ENCODE data around the gene UTP14C. TPM values are rescaled to one million over a fixed set of nuclear protein-coding genes. Genes with fewer than 3 reads are reported as not detected.
"Not testable (repeated sequence)": the region's sequence is repeated elsewhere in the genome, so short reads cannot be mapped to it uniquely, and the experiment has no call there.

The UTP14C gene
- total RNA-seq, 1 donor from 2014 or later: 25.9 TPM

DNA sequence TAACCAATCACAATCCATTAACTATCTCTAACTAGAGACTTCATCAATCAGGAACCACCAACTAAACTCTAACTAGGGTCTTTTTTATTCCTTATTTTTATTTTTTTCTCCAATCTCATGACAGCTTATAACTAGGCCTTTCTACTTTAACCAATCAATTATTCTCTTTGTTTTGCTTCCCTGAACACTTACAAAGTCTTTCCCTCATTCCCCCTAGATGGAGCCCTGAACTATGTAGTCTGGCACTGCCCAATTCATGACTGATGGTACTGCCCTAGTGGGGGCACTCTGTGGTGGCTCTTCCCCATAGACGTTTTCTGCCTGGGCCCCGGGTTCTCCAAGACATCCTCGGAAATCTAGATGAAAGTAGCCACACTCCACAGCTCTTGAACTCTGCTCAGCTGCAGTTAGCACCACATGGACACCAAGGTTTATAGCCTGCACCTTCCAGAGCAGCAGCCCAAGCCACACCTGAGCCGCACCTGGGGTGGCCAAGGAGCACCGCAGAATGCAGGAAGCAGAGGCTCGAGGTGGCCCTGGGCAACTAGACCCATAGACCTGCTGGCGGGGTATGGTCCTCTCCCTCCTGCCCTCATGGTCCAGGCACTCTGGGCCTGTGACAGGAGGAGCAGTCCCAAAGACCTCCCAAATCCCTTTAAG lies 19.9 kb upstream of the UTP14C start:
- DNase-seq: no peak

DNA sequence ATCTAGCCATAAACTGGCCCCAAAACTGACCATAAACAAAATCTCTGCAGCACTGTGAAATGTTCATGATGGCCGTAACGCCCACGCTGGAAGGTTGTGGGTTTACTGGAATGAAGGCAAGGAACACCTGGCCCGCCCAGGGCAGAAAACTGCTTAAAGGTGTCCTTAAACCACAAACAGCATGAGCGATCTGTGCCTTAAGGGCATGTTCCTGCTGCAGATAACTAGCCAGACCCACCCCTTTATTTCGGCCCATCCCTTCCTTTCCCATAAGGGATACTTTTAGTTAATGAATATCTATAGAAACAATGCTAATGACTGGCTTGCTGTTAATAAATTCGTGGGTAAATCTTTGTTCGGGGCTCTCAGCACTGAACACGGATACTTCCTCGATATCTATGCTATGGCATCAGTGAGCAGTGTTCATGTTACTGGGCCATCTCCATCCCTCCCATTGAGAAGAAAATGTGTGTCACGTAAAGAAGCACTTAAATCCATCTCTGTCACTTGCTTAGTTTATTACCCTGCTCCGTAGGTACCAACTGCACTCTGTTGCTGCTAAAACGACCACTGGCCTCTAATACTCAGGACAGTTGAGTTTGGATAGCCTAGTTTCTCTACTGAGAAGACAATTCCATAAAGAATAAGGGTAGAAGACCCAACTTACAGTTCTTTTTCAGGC lies 18.5 kb upstream of the UTP14C start:
- DNase-seq: no peak

DNA sequence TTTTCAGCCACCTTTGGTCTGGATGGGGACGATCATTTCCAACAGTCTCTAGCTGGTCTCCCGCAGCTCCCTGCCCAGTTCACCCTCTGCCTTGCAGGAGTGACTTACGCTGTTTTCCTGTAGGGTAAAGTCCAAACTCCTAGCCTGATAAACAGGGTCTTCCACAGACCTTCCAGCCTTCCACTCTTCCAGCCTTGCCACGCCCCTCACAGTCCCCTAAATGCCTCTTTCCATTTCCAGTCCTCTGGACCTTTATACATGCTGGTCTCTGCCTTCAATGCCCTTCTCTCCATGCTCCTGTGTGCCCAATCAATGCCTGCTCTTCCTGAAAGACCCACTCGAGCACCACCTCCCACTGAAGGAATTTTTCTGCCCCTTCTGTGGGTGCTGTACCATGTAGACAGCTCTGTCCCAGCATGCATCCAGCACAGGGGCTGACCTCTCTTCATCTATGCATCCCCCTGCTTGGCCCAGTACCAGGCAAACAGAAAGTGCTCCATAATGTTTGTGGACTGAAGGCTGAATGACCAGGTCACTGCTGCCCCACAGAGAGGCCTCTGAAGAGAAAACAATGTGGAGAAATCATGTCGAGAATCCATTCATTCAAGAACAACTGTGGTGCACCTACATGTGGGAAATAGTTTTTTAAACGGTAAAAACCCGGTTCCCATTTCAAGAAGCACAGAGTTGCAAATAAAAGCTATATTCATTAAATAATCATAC lies 17.8 kb upstream of the UTP14C start:
- no peak for DNase-seq

- DNase-seq: no peak
Measured at GRCh38 chr13:52009946-52010345, 14.5 kb upstream of the UTP14C start.

GRCh38 chr13:52010890-52011631 lies 13.4 kb upstream of the UTP14C start, which contains the start of gene ATP7B:
Gene ATP7B, minus strand, starts transcription at chr13:52011450. Its CDS starts 113 bp downstream, at chr13:52011337.
- no peak for DNase-seq

DNA sequence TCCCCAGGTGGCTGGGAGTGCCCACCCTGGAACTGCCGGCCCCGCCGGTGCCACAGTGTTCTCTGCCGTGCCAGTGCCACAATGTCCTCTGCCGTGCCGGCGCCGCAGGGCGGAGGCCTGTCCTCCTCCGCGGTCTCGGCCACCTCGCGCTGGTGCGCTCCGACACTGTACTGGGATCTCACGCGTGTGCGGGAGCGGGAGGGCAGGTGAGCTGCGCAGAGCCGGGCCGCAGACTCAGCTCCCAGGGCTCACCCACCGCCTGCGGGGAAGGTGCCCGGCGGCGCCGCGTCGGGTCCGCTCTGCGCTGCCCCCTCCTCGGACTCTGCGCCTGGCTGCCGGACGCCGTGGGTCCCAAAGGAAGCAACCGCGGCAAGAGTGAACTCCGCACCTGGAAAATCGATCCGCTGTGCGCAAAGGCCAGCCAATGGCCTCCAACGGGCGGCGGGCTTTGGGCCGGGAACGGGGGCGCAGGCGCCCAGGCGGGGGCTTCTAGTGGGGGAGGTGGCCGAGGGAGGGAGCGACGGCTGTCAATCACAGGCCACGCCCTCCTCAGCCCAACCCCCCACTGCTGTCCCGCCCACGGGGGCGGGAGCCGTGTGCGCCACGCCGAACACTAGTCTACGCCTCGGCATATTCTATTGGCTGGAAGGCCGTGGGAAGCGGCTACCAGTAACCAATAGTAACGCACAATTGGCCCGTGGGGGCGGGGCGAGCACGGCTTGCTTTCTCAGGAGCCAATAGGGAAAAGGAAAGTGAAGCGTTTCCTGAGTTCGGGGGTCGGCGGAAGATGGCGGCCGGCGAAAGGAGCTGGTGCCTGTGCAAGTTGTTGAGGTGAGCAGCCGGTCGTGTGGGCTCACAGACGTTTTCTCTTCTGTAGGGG lies 12.6 kb upstream of the UTP14C start, which contains the start of gene ALG11:
Gene ALG11, plus strand, starts transcription at position 767 of the 880 bp plus-strand sequence. Its CDS starts 21 bp downstream, at position 788.
- DNase-seq: peak; percentile 97

DNA sequence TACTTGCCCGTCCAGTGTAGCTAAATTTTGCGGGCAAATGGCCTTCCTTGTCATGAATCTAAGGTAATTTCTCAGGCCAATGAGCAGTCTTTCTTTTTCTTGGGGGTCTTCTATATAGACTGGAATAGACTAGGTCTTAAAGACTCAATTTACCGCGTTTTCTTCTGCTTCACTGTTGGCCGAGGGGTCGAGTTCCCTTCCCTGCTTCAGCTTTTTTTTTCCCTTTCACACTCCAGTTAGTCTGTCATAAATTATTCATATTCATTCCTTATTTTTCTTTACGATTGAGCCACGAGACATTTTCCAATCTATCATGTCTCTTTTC lies 12.0 kb upstream of the UTP14C start:
- DNase-seq: no peak

DNA sequence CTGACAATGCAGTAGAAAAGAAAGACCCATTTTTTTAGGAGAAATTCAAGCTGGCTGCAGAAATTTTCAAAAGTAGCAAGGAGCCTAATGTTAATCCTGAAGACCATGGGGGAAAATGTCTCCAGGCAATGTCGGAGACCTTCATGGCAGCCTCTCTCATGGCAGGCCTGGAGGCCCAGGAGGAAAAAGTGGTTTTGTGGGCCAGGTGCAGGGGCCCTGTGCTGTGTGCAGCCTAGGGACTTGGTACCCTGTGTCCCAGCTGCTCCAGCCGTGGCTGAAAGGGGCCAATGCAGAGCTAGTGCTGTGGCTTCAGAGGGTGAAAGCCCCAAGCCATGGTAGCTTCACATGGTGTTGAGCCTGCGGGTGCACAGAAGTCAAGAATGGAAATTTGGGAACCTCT lies 8.2 kb upstream of the UTP14C start:
- no peak for DNase-seq

- no peak for DNase-seq
Measured at GRCh38 chr13:52020191-52020590, 4.3 kb upstream of the UTP14C start.

GRCh38 chr13:52022356-52022755 lies 2.1 kb upstream of the UTP14C start:
- no peak for DNase-seq

DNA sequence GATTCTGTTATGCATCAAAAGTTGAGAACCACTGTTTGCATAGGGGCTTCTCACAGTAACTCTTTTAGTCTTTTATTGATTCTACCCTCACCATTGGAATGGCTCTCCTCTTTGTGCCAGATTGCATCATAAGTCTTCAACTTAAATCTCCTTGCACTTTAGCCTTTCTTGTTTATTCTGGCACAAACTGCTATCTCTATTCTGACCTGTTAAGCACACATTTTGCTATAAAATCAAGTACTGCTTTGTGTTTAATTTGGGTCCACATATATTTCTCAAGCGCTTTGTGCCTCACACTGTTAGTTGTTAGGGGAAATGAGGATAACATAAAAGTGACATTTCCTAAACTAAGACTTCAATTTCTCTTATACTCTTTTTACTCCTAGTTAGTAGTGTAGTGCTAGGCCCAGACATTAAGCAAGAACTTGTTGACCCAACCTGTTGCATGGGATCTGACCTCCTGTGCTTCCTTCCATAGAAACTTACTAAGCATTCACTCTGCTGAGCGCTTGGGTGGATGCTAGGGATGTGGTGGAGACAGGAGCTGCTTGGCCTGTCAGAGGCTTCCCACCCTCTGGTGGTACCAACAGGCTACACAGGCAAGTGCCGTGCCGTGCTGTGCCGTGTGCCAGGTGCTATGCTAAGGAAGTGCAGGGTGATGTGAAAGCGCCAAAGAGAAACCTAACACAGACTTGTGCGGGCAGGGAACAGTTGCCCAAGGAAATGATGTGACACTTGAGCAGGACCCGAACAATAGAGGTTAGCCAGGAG lies 1.2 kb downstream of the UTP14C start:
- DNase-seq: no peak

DNA sequence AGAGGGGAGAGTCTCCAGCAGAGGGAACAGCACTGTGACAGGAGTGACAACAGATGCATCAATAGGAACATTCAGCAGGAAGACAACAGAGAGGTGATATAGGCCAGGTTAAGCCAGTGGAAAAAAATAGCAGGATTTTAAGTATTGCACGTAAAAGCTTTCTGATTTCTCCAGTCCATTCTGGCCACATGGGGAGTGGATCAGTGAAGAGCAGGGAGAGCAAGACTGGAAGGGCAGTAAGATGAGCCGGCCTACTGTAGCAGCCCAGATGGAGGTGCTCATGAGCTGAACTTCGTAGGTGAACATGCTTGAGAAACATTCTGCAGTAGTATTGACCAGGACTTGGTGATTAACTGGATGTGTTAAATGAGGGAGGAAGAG lies 1.7 kb downstream of the UTP14C start:
- no peak for DNase-seq

- no peak for DNase-seq
Measured at GRCh38 chr13:52027832-52028231, 3.3 kb downstream of the UTP14C start.

- DNase-seq: no peak
Measured at GRCh38 chr13:52029569-52029968, 5.1 kb downstream of the UTP14C start.

- DNase-seq: not testable (repeated sequence)
Measured at GRCh38 chr13:52030401-52030800, 5.9 kb downstream of the UTP14C start.

DNA sequence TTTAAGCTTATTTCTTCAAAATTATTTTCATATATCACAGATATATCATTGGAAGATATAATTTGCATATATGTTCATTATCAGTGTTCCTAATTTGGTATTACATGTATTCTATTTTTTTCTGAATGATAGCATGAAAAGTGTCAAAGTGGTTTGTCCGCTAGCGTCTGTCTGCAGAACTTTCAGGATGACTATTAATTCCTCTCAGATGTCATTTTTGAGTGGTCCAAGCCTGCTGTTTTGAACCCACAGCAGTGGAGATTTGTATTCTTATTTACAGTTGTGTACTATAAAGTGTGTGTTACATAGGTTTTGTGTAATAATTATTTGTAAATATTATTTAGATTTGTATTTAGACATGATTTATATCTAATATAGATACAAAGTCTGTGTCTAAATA lies 8.5 kb downstream of the UTP14C start:
- DNase-seq: no peak

- no peak for DNase-seq
Measured at GRCh38 chr13:52034616-52035226, 10.2 kb downstream of the UTP14C start.

DNA sequence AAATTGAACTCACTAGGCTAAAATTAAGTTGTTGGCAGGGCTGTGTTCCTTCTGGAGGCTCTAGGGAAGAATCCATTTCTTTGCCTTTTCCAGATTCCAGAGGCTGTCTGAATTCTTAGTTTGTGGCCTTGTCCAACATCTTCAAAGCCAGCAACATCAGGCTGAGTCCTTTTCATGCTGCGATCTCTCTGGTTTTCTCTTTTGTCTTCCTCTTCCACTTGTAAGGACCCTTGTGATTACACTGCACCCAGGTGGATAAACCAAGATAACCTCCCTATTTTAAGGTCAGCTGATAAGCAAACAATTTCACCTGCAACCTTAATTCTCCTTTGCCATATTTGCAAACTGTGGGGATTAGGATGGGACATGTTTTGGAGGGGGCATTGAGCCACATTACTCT lies 11.5 kb downstream of the UTP14C start:
- no peak for DNase-seq

DNA sequence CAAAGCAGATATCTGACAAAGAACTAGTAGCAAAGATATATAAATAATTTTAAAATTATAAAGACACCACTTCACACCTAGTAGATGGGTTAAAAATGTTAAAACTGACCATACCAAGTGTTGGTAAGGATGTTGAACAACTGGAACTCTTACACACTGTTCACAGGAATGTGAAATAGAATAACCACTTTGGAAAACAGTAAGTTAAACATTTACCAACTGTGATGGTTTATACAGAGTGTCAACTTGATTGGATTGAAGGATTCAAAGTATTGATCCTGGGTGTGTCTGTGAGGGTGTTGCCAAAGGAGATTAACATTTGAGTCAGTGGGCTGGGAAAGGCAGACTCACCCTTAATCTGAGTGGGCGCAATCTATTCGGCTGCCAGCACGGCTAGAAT lies 19.2 kb downstream of the UTP14C start:
- no peak for DNase-seq

GRCh38 chr13:52047463-52047862 lies 23.0 kb downstream of the UTP14C start:
- no peak for DNase-seq

DNA sequence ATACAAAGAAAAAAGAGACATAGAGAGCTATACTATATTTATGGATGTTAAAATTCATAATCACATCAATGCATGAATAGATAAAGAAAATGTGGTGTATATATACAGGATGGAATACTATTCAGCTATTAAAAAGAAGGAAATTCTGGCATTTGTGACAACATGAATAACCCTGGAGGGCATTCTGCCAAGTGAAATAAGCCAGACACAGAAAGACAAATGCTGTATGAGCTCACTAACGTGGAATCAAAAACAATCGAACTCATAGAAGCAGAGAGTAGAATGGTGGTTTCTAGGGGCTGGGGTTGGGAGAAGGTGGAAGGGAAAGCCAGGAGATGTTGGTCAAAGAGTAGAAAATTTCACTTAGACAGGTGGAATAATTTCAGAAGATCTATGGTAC lies 24.0 kb downstream of the UTP14C start:
- DNase-seq: no peak

Measured in occipital lobe (tissue), 2 donors.